Measurements from ENCODE around the gene HBP1. TPM values are rescaled to one million over a fixed set of nuclear protein-coding genes. Genes with fewer than 3 reads are reported as not detected.

The HBP1 gene
- 68.7 TPM for polyA plus RNA-seq
- long read RNA-seq, donor 1, partial matches to known transcripts: 7 of 14 reads
- long read RNA-seq, donor 1, other reads (novel, unspliced or antisense): 0 of 14 reads
- long read RNA-seq, donor 2, transcript HBP1-208 (11 exons, 2,704 nt): major isoform, 7 of 10 reads
- long read RNA-seq, donor 2, partial matches to known transcripts: 0 of 10 reads
- long read RNA-seq, donor 2, other reads (novel, unspliced or antisense): 0 of 10 reads
- long read RNA-seq, donor 3, transcript HBP1-208 (11 exons, 2,704 nt): major isoform, 6 of 40 reads
- long read RNA-seq, donor 3, partial matches to known transcripts: 20 of 40 reads
- long read RNA-seq, donor 3, other reads (novel, unspliced or antisense): 10 of 40 reads
- long read RNA-seq, donor 4: 0 reads
- long read RNA-seq, donor 5, transcript HBP1-208 (11 exons, 2,704 nt): major isoform, 6 of 9 reads
- long read RNA-seq, donor 5, partial matches to known transcripts: 0 of 9 reads
- long read RNA-seq, donor 5, other reads (novel, unspliced or antisense): 0 of 9 reads
- long read RNA-seq, donor 6, transcript HBP1-208 (11 exons, 2,704 nt): major isoform, 8 of 64 reads
- long read RNA-seq, donor 6, partial matches to known transcripts: 52 of 64 reads
- long read RNA-seq, donor 6, other reads (novel, unspliced or antisense): 0 of 64 reads
- long read RNA-seq, donor 7, partial matches to known transcripts: 0 of 5 reads
- long read RNA-seq, donor 7, other reads (novel, unspliced or antisense): 0 of 5 reads
- long read RNA-seq, donor 8, transcript HBP1-208 (11 exons, 2,704 nt): major isoform, 5 of 15 reads
- long read RNA-seq, donor 8, partial matches to known transcripts: 5 of 15 reads
- long read RNA-seq, donor 8, other reads (novel, unspliced or antisense): 0 of 15 reads
- long read RNA-seq, donor 9, transcript HBP1-208 (11 exons, 2,704 nt): major isoform, 9 of 12 reads
- long read RNA-seq, donor 9, partial matches to known transcripts: 0 of 12 reads
- long read RNA-seq, donor 9, other reads (novel, unspliced or antisense): 0 of 12 reads
- long read RNA-seq, donor 10, transcript HBP1-208 (11 exons, 2,704 nt): major isoform, 8 of 9 reads
- long read RNA-seq, donor 10, partial matches to known transcripts: 0 of 9 reads
- long read RNA-seq, donor 10, other reads (novel, unspliced or antisense): 0 of 9 reads
- long read RNA-seq, donor 11, transcript HBP1-208 (11 exons, 2,704 nt): major isoform, 9 of 10 reads
- long read RNA-seq, donor 11, partial matches to known transcripts: 0 of 10 reads
- long read RNA-seq, donor 11, other reads (novel, unspliced or antisense): 0 of 10 reads

GRCh38 chr7:107168233-107169119 lies at the start of gene HBP1:
Gene HBP1 (plus strand): TSS chr7:107169003. CDS start chr7:107179894, 10,891 bp downstream.
- H3K4me1 ChIP-seq (ENCODE audit: control insufficient read depth, insufficient read depth, low read length): peaks cover 5% of the 10 kb centered on the region
- peak within 1 kb of the TSS; percentile 95 for H3K4me3 ChIP-seq (ENCODE audit: low read length)
- peak; percentile 100 for DNase-seq
- peaks cover 5% of the 10 kb centered on the region for H3K36me3 ChIP-seq (ENCODE audit: control insufficient read depth, insufficient read depth, low read length)
- no peaks in the 10 kb centered on the region for H3K27me3 ChIP-seq (ENCODE audit: control insufficient read depth, insufficient read depth, low read length)
- H3K9me3 ChIP-seq (ENCODE audit: control insufficient read depth, low read depth, low read length): no peaks in the 10 kb centered on the region
- H3K27ac ChIP-seq (ENCODE audit: low read length): peak within 1 kb of the TSS; percentile 99
- WGBS (ENCODE audit: insufficient coverage, low lambda C conversion rate): no CpG with 5 or more reads among the region's 44 CpGs

GRCh38 chr7:107119376-107120105 lies 49.3 kb upstream of the HBP1 start:
- no peak overlapping the region for H3K27ac ChIP-seq (ENCODE audit: low read length)
- no peak for DNase-seq
- H3K36me3 ChIP-seq (ENCODE audit: control insufficient read depth, insufficient read depth, low read length): no peaks in the 10 kb centered on the region
- H3K27me3 ChIP-seq (ENCODE audit: control insufficient read depth, insufficient read depth, low read length): no peaks in the 10 kb centered on the region
- no peaks in the 10 kb centered on the region for H3K9me3 ChIP-seq (ENCODE audit: control insufficient read depth, low read depth, low read length)
- H3K4me1 ChIP-seq (ENCODE audit: control insufficient read depth, insufficient read depth, low read length): no peaks in the 10 kb centered on the region
- no CpG with 5 or more reads among the region's 6 CpGs for WGBS (ENCODE audit: insufficient coverage, low lambda C conversion rate)
- no peak overlapping the region for H3K4me3 ChIP-seq (ENCODE audit: low read length)

- H3K36me3 ChIP-seq (ENCODE audit: control insufficient read depth, insufficient read depth, low read length): no peaks in the 10 kb centered on the region
- no peak overlapping the region for H3K4me3 ChIP-seq (ENCODE audit: low read length)
- WGBS (ENCODE audit: insufficient coverage, low lambda C conversion rate): 0% methylated on average over 1 of the region's 4 CpGs
- H3K9me3 ChIP-seq (ENCODE audit: control insufficient read depth, low read depth, low read length): no peaks in the 10 kb centered on the region
- peak overlapping the region; percentile 10 for H3K27ac ChIP-seq (ENCODE audit: low read length)
- H3K27me3 ChIP-seq (ENCODE audit: control insufficient read depth, insufficient read depth, low read length): no peaks in the 10 kb centered on the region
- DNase-seq: peak in 1 of 2 donors; percentile 18
- H3K4me1 ChIP-seq (ENCODE audit: control insufficient read depth, insufficient read depth, low read length): no peaks in the 10 kb centered on the region
Measured at GRCh38 chr7:107122486-107122911, 46.3 kb upstream of the HBP1 start.

- H3K27me3 ChIP-seq (ENCODE audit: control insufficient read depth, insufficient read depth, low read length): no peaks in the 10 kb centered on the region
- H3K4me3 ChIP-seq (ENCODE audit: low read length): no peak overlapping the region
- no peak for DNase-seq
- H3K9me3 ChIP-seq (ENCODE audit: control insufficient read depth, low read depth, low read length): no peaks in the 10 kb centered on the region
- no peak overlapping the region for H3K27ac ChIP-seq (ENCODE audit: low read length)
- no peaks in the 10 kb centered on the region for H3K36me3 ChIP-seq (ENCODE audit: control insufficient read depth, insufficient read depth, low read length)
- no peaks in the 10 kb centered on the region for H3K4me1 ChIP-seq (ENCODE audit: control insufficient read depth, insufficient read depth, low read length)
- WGBS (ENCODE audit: insufficient coverage, low lambda C conversion rate): 80% methylated on average over 2 of the region's 4 CpGs
Measured at GRCh38 chr7:107123392-107123791, 45.4 kb upstream of the HBP1 start.

- Histone ChIP-seq H3K4me3 (ENCODE audit: low read length) (no peak overlapping the region), H3K27ac (ENCODE audit: low read length) (no peak overlapping the region), H3K36me3 (ENCODE audit: control insufficient read depth, insufficient read depth, low read length) (no peaks in the 10 kb centered on the region), H3K9me3 (ENCODE audit: control insufficient read depth, low read depth, low read length) (no peaks in the 10 kb centered on the region), H3K27me3 (ENCODE audit: control insufficient read depth, insufficient read depth, low read length) (no peaks in the 10 kb centered on the region), H3K4me1 (ENCODE audit: control insufficient read depth, insufficient read depth, low read length) (no peaks in the 10 kb centered on the region)
- 0% methylated on average over 2 of the region's 5 CpGs for WGBS (ENCODE audit: insufficient coverage, low lambda C conversion rate)
- DNase-seq: no peak
Measured at GRCh38 chr7:107125475-107125874, 43.3 kb upstream of the HBP1 start.

GRCh38 chr7:107128217-107128616 lies 40.6 kb upstream of the HBP1 start:
- no peak overlapping the region for H3K27ac ChIP-seq (ENCODE audit: low read length)
- no CpG with 5 or more reads among the region's 2 CpGs for WGBS (ENCODE audit: insufficient coverage, low lambda C conversion rate)
- H3K4me3 ChIP-seq (ENCODE audit: low read length): no peak overlapping the region
- H3K9me3 ChIP-seq (ENCODE audit: control insufficient read depth, low read depth, low read length): no peaks in the 10 kb centered on the region
- H3K36me3 ChIP-seq (ENCODE audit: control insufficient read depth, insufficient read depth, low read length): no peaks in the 10 kb centered on the region
- DNase-seq: no peak
- H3K4me1 ChIP-seq (ENCODE audit: control insufficient read depth, insufficient read depth, low read length): no peaks in the 10 kb centered on the region
- H3K27me3 ChIP-seq (ENCODE audit: control insufficient read depth, insufficient read depth, low read length): no peaks in the 10 kb centered on the region

GRCh38 chr7:107128748-107129147 lies 40.1 kb upstream of the HBP1 start:
- 100% methylated on average over 1 of the region's 3 CpGs for WGBS (ENCODE audit: insufficient coverage, low lambda C conversion rate)
- Histone ChIP-seq H3K4me1 (ENCODE audit: control insufficient read depth, insufficient read depth, low read length) (no peaks in the 10 kb centered on the region), H3K27ac (ENCODE audit: low read length) (no peak overlapping the region), H3K36me3 (ENCODE audit: control insufficient read depth, insufficient read depth, low read length) (no peaks in the 10 kb centered on the region), H3K4me3 (ENCODE audit: low read length) (no peak overlapping the region), H3K9me3 (ENCODE audit: control insufficient read depth, low read depth, low read length) (no peaks in the 10 kb centered on the region), H3K27me3 (ENCODE audit: control insufficient read depth, insufficient read depth, low read length) (peaks cover 2% of the 10 kb centered on the region)
- no peak for DNase-seq

- Histone ChIP-seq H3K27me3 (ENCODE audit: control insufficient read depth, insufficient read depth, low read length) (peaks cover 2% of the 10 kb centered on the region), H3K4me3 (ENCODE audit: low read length) (no peak overlapping the region), H3K27ac (ENCODE audit: low read length) (no peak overlapping the region), H3K9me3 (ENCODE audit: control insufficient read depth, low read depth, low read length) (no peaks in the 10 kb centered on the region), H3K4me1 (ENCODE audit: control insufficient read depth, insufficient read depth, low read length) (no peaks in the 10 kb centered on the region), H3K36me3 (ENCODE audit: control insufficient read depth, insufficient read depth, low read length) (no peaks in the 10 kb centered on the region)
- 70% methylated on average over 2 of the region's 6 CpGs for WGBS (ENCODE audit: insufficient coverage, low lambda C conversion rate)
- DNase-seq: no peak
Measured at GRCh38 chr7:107130487-107131220, 38.1 kb upstream of the HBP1 start.
